Activated naive CD4-positive, alpha-beta T cell treated with Interleukin-2 at 50 U/mL for 16 hours (primary cell): ENCODE data around the gene SCN10A.

Experiments used
- DNase-seq: peaks from one replicate; pipeline ENCODE4 v3.0.0-alpha.2; 2020

Gene SCN10A

DNA sequence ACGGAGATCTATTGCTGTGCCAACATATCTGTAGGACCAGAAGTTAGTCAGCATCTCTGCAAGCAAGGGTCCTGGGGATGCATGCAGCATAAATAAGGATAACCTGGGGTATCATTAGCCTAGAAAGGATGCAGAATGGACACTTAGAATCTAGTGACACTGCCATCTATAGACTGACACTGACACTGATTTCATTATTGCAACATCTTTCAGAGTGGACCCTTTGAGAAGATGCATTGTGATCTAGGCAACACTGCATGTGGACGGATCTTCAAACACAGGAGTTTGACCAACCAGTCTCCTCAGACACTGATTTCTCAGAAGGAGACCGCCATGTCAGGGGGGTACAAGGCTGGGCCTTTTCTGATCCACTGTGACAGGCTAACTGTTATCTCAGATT is 52.4 kb downstream of the SCN10A start:
- no peak for DNase-seq

- DNase-seq = no peak
These were observed 57.5 kb downstream of the SCN10A start for GRCh38 chr3:38758557-38758956.

GRCh38 chr3:38757721-38758120 is 58.3 kb downstream of the SCN10A start:
- DNase-seq = no peak

DNA sequence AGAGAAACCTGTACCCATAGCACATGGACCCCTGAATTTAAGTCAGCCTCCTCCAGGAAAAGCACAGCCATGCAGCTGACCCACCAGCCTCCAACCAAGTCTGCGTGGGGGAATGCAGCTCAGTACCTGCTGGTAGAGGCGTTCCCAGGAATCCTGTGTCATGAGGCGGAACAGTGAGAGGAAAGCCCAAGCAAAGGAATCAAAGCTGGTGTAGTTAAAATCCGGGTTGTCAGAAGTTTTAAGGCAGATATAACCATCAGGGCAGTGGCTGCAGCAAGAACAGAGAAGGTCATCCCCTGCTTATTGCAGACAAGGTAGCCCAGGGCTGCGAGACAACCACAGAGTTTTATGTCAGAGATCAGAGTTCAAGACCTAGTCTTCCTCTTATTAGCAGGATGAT is 59.1 kb downstream of the SCN10A start:
- no peak for DNase-seq

DNA sequence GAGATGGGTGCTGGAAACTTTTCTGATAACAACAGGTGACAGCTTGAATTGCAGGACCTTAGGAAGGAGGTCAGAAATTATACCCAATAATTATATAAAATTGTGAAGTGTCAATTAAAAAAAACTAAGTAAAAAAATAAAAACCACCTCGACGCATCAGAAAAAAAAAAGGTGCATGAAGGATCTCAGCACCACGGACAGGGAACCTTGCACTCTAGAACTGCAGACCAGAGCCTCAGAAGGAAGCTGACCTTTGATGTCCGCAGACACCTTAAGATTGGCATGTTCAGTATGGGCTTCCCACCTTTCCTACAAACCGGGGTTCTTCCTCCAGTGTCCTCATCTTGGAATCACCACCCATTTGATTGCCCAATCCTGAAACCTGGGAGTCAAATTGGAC is 60.9 kb downstream of the SCN10A start:
- DNase-seq = no peak

DNA sequence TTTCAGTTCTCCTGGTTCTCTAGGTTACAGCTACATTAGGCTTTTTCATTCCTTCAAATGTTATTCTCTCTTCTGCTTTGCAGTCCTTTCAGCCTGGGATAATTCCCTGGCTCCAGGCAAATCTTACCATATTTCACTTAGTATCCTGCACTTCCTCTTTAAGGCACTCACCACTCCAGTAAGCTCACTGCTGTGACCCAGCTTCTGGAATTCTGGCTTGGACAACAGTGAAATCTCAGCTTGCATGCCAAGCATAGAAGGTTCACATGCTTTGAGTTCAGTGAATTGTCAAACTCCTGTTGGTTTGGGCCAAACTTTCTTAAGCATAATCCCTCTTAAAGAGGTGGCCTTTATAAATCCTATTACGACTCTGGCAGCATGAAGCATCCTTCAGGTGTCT is 69.4 kb downstream of the SCN10A start:
- no peak for DNase-seq

DNA sequence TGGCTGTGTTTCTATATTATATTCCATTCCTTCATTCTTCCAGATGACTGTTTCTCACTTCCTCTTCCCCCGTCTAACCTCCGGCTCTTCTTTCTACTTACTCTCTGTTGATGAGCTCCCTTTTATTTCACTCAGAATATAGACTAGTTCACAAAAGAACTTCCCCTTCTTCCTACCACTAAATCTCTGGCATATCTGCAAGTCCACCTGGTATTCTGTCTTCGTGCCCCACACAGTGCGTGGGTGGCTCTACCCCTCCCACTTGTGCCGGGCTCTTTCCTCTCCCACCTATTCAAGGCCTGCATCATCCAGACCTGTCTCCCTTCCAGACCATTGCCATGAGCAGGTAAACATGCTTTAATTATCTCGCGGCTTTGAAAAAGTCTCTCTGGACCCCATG is 73.0 kb downstream of the SCN10A start:
- no peak for DNase-seq

- no peak for DNase-seq
These were observed 73.5 kb downstream of the SCN10A start for GRCh38 chr3:38742550-38742949.

DNA sequence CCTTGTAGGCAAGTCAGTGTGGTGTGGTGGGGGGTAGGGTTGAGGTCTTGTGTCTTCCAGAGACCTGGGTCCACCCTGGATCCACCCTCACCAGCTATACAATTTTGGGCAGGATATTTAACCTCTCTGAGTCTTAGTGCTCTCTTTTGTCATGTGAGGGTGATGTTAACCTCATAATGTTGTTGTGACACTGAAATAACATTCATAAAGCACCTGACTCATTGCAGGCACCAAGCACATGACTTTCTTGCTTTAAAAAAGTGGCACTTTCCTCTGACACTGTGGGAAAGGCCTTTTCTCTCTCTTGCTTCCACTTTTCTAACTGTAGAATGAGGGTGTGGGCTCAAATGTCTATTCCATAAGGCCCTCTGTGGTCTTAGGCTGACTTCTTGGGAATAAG is 75.5 kb downstream of the SCN10A start:
- DNase-seq = no peak

DNA sequence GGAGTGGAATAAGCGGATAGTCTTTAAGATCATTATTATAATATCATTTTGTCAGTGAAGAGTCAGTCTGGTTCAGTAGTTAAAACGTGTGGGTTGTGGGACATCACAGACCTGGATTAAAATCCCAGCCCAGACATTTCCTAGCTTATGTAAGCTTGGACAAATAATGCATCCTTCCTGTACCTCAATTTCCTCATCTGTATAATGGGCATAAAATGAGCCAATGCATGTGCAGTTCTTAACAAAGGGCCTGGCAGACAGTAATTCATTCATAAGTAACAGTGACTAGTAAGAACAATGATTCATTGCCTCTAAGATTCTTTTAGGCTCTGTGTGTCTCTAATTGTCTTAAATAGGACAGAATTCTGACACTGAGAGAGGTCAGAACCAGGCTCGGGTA is 76.1 kb downstream of the SCN10A start:
- DNase-seq = no peak

DNA sequence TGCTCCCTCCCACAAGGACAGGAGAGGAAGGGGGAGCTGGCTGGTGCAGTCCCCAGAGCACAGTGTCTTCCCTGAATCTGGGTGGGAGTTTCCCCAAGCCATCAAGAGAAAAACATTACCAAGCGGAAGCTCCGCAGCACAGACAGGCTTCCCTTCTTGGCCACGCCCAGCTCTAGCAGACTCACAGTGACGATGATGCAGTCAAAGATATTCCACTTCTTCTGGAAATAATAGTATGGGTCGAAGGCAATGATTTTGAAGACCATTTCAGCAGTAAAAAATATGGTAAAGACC is 76.7 kb downstream of the SCN10A start:
- no peak for DNase-seq

- DNase-seq = no peak
These were observed 77.2 kb downstream of the SCN10A start for GRCh38 chr3:38738630-38739395.

DNA sequence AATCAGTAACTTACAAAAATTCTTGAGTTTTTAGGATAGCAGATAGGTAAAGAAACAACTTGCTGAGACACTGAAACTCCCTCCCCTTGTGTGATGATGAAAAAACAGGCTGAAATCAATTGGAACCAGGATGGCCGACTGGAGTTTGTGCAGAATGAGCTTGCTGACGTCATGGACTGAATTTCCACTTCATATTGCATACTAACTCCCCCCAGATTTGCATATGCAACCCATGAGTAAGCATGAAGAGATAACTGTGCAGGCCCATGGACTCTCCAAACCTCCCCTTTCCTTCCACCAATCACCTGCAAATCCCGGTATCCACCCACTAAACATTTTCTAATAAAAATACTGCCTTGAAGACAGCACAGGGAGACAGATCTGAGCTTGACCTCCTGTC is 84.5 kb downstream of the SCN10A start:
- DNase-seq = no peak

- DNase-seq = no peak
These were observed 85.7 kb downstream of the SCN10A start for GRCh38 chr3:38730281-38730680.

DNA sequence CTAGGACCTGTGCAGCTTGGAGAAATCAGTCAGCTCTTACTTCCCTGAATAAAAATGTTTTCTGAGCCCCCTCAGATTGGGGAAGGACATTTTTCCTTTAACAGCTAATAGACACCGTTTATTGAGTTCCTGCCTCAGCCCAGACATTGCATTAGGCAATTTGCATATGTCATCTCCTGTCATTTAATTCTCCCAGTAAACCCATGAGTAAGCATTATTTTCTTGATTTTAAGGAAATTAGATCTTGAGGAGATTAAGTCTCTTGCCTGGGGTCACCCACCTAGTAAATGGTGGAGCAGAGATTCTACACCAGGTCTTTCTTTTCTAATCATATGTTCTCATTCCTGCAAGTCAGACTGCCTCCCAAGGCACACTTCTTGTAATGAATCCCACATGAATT is 88.0 kb downstream of the SCN10A start:
- no peak for DNase-seq

DNA sequence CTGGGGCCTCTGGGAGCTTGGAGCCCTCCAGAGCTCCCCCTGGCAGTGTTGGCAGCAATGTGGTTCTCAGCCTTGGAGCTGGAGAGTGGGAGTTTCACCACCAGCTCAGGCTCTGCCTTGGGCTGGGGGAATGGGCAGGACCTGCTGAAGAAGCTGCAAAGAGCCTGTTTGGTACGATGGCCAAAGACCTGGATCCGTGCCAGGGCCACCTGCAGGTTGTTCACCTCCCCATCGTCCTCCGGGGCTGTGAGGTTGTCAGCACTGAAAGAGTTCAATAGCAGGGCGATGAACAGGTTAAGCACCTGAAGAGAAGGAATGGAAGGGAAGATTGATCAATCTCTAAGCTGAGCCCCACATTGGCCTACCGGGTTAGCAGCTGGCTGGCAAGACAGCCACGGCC is 89.3 kb downstream of the SCN10A start:
- no peak for DNase-seq

DNA sequence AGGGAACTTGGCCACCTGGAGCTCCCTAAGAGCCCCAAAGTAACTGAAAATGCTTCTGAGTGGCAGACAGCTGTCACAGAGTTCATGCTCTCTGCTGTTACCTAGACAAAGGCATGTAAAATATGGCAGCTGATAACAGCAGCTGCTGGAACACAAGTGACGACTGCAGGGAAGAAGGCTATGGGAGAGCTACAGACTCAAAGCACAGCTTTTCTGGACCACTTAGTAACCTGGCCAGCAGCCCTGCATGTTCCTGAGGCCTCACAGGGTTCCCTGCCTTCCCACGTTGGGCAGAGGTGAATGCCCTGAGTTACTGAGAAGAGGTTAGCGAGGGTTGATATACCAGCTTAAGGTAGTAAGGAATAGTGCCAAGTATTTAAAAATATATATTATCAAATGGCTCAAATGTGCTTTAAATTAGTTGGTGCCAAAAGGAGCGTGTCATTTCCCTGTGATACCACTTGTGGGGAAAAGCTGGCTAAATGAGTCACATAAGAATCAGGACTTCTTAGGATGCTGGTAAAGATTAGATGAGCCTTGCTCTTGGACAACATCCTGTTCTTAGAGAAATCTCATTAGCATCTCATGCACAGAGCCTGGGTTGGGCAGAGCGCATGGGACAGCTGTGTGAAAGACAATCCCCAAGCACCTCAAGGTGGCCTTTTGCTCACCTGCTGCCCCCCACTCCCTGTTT is 90.1 kb downstream of the SCN10A start:
- DNase-seq = no peak

- no peak for DNase-seq
These were observed 91.7 kb downstream of the SCN10A start for GRCh38 chr3:38724392-38724736.

DNA sequence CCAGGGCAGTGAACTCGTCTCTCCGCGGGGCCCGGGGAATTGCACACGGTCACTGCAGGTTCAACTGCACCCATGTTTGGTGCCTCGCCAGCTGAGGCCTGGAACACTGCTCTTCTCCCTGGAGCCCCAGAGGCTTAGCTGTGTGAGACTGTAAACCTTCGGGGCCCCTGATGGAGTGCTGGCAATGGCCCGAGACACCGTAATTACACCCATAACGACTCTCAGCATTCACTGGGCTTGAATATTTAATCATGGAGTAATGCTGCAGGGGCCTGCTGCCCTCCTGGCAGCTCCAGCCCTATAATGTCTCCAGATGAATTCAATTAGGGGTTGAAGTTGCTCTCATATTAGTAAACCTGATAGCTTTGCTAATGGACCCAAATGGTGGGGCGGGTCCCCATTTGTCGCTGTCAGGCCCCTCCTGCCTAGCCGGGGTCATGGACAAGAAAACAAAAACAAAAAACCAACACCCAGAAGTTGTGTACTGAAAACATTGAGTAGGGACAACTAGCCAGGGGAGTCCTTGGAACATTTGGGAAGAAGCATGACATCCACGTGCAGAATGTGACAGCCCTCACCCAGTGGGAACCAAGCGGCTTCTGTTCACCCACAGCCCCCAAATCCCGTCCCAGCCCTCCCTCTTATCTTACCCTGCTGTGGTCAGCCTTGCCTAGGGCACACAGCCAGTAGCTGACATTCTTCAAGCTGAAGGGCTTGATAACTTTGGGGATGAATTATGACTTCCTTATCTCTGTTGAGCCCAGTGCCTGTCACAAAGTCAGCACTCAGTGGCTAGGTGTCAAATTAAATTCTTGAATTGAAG is 92.2 kb downstream of the SCN10A start:
- no peak for DNase-seq

GRCh38 chr3:38722781-38723568 is 93.0 kb downstream of the SCN10A start:
- no peak for DNase-seq

DNA sequence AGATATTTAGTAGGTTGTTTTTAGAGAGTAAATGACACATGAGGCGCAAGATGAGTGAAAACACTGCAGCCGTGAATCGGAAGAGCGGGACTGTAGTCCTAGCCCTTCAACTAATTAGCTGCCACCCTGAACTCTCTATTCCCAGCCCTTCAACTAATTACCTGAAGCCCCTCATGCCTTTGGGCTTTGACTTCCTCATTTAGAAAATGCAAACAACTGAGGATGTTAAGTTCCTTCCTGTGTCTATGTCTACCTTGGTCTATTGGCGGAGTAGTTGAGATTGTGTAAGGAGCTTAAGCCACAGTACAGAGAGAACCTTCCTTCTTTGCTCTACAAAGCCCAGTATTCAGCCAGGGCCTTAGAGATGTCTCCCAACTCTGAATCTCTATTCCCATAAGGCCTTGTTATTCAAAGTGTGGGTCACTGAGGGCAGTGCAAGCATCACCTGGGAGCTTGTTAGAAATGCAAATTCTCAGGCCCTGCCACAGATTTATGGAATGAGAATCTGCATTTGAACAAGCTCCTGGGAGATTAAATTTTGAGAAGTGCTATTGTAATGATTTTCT is 94.7 kb downstream of the SCN10A start:
- DNase-seq = no peak

GRCh38 chr3:38720465-38720864 is 95.6 kb downstream of the SCN10A start:
- DNase-seq = no peak
